ENCODE results near the gene DSE.

Gene DSE

DNA sequence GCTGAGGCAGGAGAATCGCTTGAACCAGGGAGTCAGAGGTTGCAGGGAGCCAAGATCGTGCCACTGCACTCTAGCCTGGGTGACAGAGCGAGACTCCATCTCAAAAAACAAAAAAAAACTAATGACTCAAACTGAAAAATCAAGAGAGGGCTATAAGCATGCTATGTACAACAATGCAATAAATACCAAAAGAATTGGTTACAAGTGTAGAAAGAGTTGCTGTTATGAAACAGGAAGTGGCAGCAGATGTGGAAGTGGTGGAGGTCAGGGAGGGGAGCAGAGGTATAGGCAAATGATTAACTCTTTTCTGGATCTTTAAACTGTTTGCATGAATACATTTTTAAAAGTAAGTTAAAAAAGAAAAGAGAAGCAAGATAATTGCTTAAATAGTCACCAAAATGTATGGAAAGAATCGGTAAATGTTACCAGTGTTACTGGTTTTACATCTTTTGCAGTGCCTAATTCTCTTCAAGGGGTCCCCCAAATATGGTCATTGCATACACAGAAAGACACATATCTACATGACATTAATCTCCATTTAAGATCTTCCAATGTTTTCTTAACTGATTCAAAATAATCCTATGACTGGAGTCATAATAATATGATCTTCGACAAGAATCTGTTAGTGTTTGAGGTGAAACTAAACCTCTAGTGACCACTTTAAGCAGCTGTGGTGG, 105.4 kb downstream of the DSE start:
- DNase-seq (ENCODE audit: low read depth) = no peak

DNA sequence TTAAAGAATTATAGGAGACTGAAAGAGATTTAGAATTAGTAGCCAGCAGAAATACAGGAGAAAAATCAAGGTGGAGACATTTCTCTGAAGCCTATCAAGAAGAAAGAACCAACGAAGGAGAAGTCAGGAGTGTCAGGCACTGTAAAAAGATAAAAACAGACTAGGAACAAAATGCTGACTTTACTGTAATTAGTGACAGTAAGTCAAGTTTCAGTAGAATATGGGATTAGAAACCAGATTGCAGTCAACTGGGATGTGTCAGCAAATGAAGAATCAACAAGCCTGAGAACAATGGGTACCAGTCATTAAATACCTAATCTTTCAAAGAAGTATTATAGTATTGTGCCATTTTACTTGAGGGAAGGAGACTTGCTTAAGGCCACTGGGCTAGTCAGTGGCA, 112.0 kb downstream of the DSE start:
- no peak for DNase-seq (ENCODE audit: low read depth)

DNA sequence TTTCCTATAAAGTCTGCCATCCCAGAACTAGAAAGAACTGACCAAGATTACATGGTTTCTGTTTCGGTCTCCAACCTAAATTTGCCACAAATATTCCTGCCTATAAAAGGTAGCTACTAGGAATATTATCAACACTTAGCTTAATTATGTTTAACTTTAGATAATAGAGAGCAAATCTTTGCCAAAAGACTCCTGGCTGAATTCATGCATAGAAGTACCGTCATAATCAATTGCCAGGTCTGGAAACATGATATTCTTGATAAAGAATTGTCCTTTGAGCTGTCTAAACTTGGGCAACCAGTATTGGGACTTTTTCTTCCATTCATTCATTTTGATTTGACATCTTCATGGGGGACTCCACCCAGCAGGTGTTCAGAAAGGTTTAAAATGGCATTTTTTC, 112.9 kb downstream of the DSE start:
- no peak for DNase-seq (ENCODE audit: low read depth)

DNA sequence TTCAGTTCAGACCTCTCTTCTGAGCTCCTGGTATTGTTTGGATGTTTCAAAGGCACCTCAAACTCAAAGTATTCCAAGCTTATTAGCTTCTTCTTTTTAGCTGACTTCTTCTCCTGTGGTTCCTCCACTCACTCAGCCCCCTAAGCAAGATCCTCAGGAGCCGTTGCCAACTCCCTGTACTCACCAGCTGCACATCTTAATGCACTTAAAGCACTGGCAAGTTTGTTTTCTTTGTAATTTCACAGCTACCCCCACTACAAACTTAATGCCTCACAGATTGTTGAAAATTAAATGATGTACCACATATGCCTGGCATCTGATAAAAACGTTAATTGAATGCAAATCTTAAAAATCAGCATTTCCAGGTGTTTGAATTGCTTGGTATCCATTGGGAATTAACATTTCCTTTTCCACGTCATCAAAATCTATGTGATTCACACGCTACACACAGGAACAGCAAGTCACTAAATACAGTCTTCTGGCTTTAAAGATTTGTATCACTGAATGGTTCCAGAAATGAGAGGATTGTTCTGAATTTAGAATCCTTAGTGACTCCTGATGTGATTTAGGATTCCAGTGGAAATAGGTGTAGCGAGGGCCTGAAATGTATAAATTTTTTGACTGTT, 114.9 kb downstream of the DSE start:
- peak; percentile 2 for DNase-seq (ENCODE audit: low read depth)

DNA sequence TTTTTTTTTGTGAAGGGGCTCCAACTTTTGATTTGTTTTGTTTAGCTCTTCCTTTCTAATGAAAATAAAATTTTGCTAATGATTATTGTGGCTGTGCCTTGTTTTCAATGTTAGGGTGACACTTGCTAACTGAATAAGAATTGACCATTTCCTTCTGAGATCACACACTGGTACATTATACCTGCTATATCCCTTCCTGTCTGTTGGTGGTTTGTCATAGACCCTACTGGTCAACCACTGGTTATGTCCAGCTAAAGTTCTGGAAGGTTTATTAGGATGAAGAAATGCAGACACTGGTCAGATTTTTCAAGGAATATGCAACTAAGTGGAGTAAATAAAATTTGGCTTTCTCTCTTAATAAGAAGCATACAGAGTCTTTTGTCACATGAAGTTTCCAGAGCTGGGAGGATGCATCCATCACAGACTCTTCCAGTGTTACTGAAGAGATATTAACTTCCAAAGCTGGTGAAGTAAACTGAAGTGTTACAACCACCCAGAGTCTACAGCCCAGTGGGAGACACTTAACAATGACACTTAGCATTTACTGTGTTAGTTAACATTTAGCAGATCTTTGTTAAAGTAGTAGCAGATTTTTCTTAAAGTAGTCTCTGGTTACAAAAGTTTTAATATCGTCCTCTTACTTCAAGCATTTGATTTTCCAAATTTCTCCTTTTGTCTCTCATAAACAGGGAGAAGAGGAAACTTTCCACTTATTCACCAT, 121.0 kb downstream of the DSE start:
- no peak for DNase-seq (ENCODE audit: low read depth)

DNA sequence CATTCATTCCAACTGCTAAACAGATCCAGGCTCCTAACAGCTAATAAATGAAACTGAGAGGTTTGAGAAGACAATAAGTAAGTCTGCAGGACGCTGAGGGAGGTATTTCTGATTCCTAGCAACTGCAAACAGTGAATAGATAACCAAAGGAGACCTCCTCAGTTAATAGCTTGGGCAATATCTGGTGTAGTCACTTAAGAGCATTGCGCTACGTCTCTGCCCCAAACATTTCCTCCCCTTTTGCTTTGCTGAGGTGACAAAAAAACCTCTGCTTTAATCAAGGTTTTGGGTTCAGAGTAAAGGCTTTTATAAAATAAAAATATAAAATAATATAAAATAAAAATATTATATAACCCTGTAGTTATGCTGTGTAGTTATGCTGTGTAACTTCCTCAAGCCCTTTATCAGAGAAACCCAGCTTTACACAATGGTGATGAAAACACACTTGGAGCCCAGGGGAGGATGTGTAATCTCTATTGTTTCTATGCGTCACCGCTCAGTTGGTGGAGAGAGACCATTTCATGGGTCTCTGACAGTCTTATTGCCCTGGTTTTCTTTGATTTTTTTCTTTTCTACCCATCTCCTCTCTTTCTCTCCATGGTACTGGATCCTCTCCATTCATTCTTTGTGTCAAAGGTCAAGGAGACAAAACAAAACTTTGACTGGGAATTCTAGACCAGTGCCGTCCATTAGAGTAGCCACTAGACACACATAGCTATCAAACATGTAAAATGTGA, 121.8 kb downstream of the DSE start:
- no peak for DNase-seq (ENCODE audit: low read depth)

All from fibroblast of the conjunctiva (primary cell).